Measurements from ENCODE around the gene AK3. TPM values are rescaled to one million over a fixed set of nuclear protein-coding genes. Genes with fewer than 3 reads are reported as not detected.
A peak's percentile ranks its signal among the peaks of the same experiment; 100 is the strongest.

Gene AK3
- total and polyA plus RNA-seq, 5 donors, result 91.3 to 153 (median 119) TPM

GRCh38 chr9:4750023-4750673, 9.1 kb upstream of the AK3 start:
- no peaks in the 10 kb centered on the region for H3K9me3 ChIP-seq (ENCODE audit: control insufficient read depth, low read length)
- H3K27ac ChIP-seq (ENCODE audit: low read length), result no peak overlapping the region
- H3K4me3 ChIP-seq (ENCODE audit: low read length), result no peak overlapping the region
- peak in 1 of 2 donors; percentile 66 for ATAC-seq
- 19% methylated on average over 8 of the region's 8 CpGs for WGBS
- H3K27me3 ChIP-seq (ENCODE audit: control insufficient read depth, insufficient read depth), result no peaks in the 10 kb centered on the region
- H3K4me1 ChIP-seq (ENCODE audit: control insufficient read depth, insufficient read depth, low read length), result peaks cover 2% of the 10 kb centered on the region
- no peak for DNase-seq
- intact Hi-C loops (cut with DNase I), result loop anchor here in 2 of 4 donors (10.0 kb wide), 2 partner anchors 685 to 845 kb away; partner anchors contain the start of gene PLGRKT (in 1 of the 2)

- Histone ChIP-seq H3K4me1 (ENCODE audit: control insufficient read depth, insufficient read depth, low read length) (peaks cover 2% of the 10 kb centered on the region), H3K27me3 (ENCODE audit: control insufficient read depth, insufficient read depth) (no peaks in the 10 kb centered on the region), H3K9me3 (ENCODE audit: control insufficient read depth, low read length) (no peaks in the 10 kb centered on the region), H3K4me3 (ENCODE audit: low read length) (no peak overlapping the region), H3K27ac (ENCODE audit: low read length) (no peak overlapping the region)
- intact Hi-C loops (cut with DNase I), result loop anchor here in 1 of 4 donors (10.0 kb wide), 1 partner anchor 846 kb away; no protein-coding TSS in a partner anchor
- ATAC-seq (peak in 1 of 2 donors; percentile 29), DNase-seq (no peak)
- WGBS, result 66% methylated on average over 5 of the region's 5 CpGs
These were observed 7.6 kb upstream of the AK3 start for GRCh38 chr9:4748612-4749011.

- H3K4me1 ChIP-seq (ENCODE audit: control insufficient read depth, insufficient read depth, low read length), result peaks cover 2% of the 10 kb centered on the region
- H3K9me3 ChIP-seq (ENCODE audit: control insufficient read depth, low read length), result no peaks in the 10 kb centered on the region
- intact Hi-C loops (cut with DNase I), result loop anchor here in 1 of 4 donors (10.0 kb wide), 1 partner anchor 848 kb away; no protein-coding TSS in a partner anchor
- no peak overlapping the region for H3K4me3 ChIP-seq (ENCODE audit: low read length)
- WGBS, result 83% methylated on average over 2 of the region's 2 CpGs
- ATAC-seq (no peak), DNase-seq (no peak)
- no peak overlapping the region for H3K27ac ChIP-seq (ENCODE audit: low read length)
- H3K27me3 ChIP-seq (ENCODE audit: control insufficient read depth, insufficient read depth), result no peaks in the 10 kb centered on the region
These were observed 5.5 kb upstream of the AK3 start for GRCh38 chr9:4746278-4747030.

GRCh38 chr9:4743131-4743875, 2.3 kb upstream of the AK3 start:
- Histone ChIP-seq H3K27me3 (ENCODE audit: control insufficient read depth, insufficient read depth) (no peaks in the 10 kb centered on the region), H3K9me3 (ENCODE audit: control insufficient read depth, low read length) (no peaks in the 10 kb centered on the region), H3K4me1 (ENCODE audit: control insufficient read depth, insufficient read depth, low read length) (peaks cover 7% of the 10 kb centered on the region), H3K27ac (ENCODE audit: low read length) (no peak overlapping the region), H3K4me3 (ENCODE audit: low read length) (no peak overlapping the region)
- 71% methylated on average over 5 of the region's 5 CpGs for WGBS
- DNase-seq (no peak), ATAC-seq (no peak)
- intact Hi-C loops (cut with DNase I), result loop anchor here in 1 of 4 donors (5.0 to 10.0 kb wide), 2 partner anchors 66 to 851 kb away; partner anchors contain the start of gene CDC37L1

GRCh38 chr9:4742246-4742645, 1.2 kb upstream of the AK3 start:
- no peak for ATAC-seq
- no peak for DNase-seq
- Histone ChIP-seq H3K27ac (ENCODE audit: low read length) (no peak overlapping the region), H3K4me1 (ENCODE audit: control insufficient read depth, insufficient read depth, low read length) (peaks cover 7% of the 10 kb centered on the region), H3K4me3 (ENCODE audit: low read length) (peak overlapping the region; percentile 6), H3K27me3 (ENCODE audit: control insufficient read depth, insufficient read depth) (no peaks in the 10 kb centered on the region), H3K9me3 (ENCODE audit: control insufficient read depth, low read length) (no peaks in the 10 kb centered on the region)
- WGBS, result 49% methylated on average over 3 of the region's 3 CpGs
- intact Hi-C loops (cut with DNase I), result loop anchor here in 1 of 4 donors (5.0 to 10.0 kb wide), 2 partner anchors 65 to 853 kb away; partner anchors contain the start of gene CDC37L1

GRCh38 chr9:4741365-4742089, 525 bp upstream of the AK3 start:
- 2% methylated on average over 54 of the region's 54 CpGs for WGBS
- intact Hi-C loops (cut with DNase I), result loop anchor here in 1 of 4 donors (5.0 to 10.0 kb wide), 2 partner anchors 64 to 853 kb away; partner anchors contain the start of gene CDC37L1
- Histone ChIP-seq H3K4me1 (ENCODE audit: control insufficient read depth, insufficient read depth, low read length) (peaks cover 9% of the 10 kb centered on the region), H3K4me3 (ENCODE audit: low read length) (peak overlapping the region; percentile 80), H3K9me3 (ENCODE audit: control insufficient read depth, low read length) (no peaks in the 10 kb centered on the region), H3K27me3 (ENCODE audit: control insufficient read depth, insufficient read depth) (no peaks in the 10 kb centered on the region), H3K27ac (ENCODE audit: low read length) (peak overlapping the region; percentile 62)
- peak; percentile 47 to 81 (median 64) for DNase-seq
- peak; percentile 66 to 71 for ATAC-seq

GRCh38 chr9:4740388-4740637, 689 bp downstream of the AK3 start:
- Histone ChIP-seq H3K4me3 (ENCODE audit: low read length) (peak overlapping the region; percentile 80), H3K9me3 (ENCODE audit: control insufficient read depth, low read length) (no peaks in the 10 kb centered on the region), H3K4me1 (ENCODE audit: control insufficient read depth, insufficient read depth, low read length) (peaks cover 9% of the 10 kb centered on the region), H3K27ac (ENCODE audit: low read length) (peak overlapping the region; percentile 62), H3K27me3 (ENCODE audit: control insufficient read depth, insufficient read depth) (no peaks in the 10 kb centered on the region)
- 0% methylated on average over 4 of the region's 4 CpGs for WGBS
- DNase-seq (no peak), ATAC-seq (no peak)
- intact Hi-C loops (cut with DNase I), result loop anchor here in 1 of 4 donors (5.0 to 10.0 kb wide), 2 partner anchors 63 to 854 kb away; partner anchors contain the start of gene CDC37L1

GRCh38 chr9:4739587-4740387, 1.2 kb downstream of the AK3 start:
- intact Hi-C loops (cut with DNase I), result loop anchor here in 2 of 4 donors (5.0 to 10.0 kb wide), 3 partner anchors 62 to 855 kb away; partner anchors contain the start of genes CDC37L1 (in 1 of the 2), PLPP6 (in 1 of the 2) and SPATA6L (in 1 of the 2)
- Histone ChIP-seq H3K27ac (ENCODE audit: low read length) (no peak overlapping the region), H3K27me3 (ENCODE audit: control insufficient read depth, insufficient read depth) (no peaks in the 10 kb centered on the region), H3K9me3 (ENCODE audit: control insufficient read depth, low read length) (no peaks in the 10 kb centered on the region), H3K4me3 (ENCODE audit: low read length) (peak overlapping the region; percentile 80), H3K4me1 (ENCODE audit: control insufficient read depth, insufficient read depth, low read length) (peaks cover 9% of the 10 kb centered on the region)
- ATAC-seq, result no peak
- peak in 1 of 3 donors; percentile 62 for DNase-seq
- 39% methylated on average over 26 of the region's 26 CpGs for WGBS

GRCh38 chr9:4738866-4739586, 2.0 kb downstream of the AK3 start:
- no peak for DNase-seq
- Histone ChIP-seq H3K4me3 (ENCODE audit: low read length) (peak overlapping the region; percentile 80), H3K27ac (ENCODE audit: low read length) (no peak overlapping the region), H3K4me1 (ENCODE audit: control insufficient read depth, insufficient read depth, low read length) (peaks cover 9% of the 10 kb centered on the region), H3K27me3 (ENCODE audit: control insufficient read depth, insufficient read depth) (no peaks in the 10 kb centered on the region), H3K9me3 (ENCODE audit: control insufficient read depth, low read length) (no peaks in the 10 kb centered on the region)
- ATAC-seq, result no peak
- intact Hi-C loops (cut with DNase I), result loop anchor here in 1 of 4 donors (10.0 kb wide), 1 partner anchor 74 kb away; the partner anchor contains the start of genes PLPP6 and SPATA6L
- WGBS, result 94% methylated on average over 19 of the region's 19 CpGs

All from right cardiac atrium (tissue), 5 donors.